D721Med (cell line): ENCODE results near the gene DIAPH1.

ENCODE experiments used
- DNase-seq: peaks from one replicate; pipeline ENCODE4 v3.0.0; 2011; ENCODE audit warnings: low spot score; ENCODE audit not compliant: insufficient read length
- FAIRE-seq: peaks from 2 replicates; lab custom pipeline; 2011; peaks lifted over from hg19 to GRCh38; lab: Jason Lieb, UNC
- CTCF ChIP-seq: IDR thresholded peaks from 2 replicates; pipeline ENCODE4 v1.5.1; 2012; ENCODE audit warnings: mild to moderate bottlenecking, control low read depth; ENCODE audit not compliant: insufficient read depth; ENCODE audit errors: missing control alignments

DIAPH1 gene

GRCh38 chr5:141504216-141504615 lies 114.6 kb downstream of the DIAPH1 start:
- no peak for FAIRE-seq
- no peak for DNase-seq
- TF ChIP-seq CTCF: no peak

- TF ChIP-seq CTCF: no peak
- FAIRE-seq (no peak), DNase-seq (no peak)
Observed at GRCh38 chr5:141503681-141504080, 115.1 kb downstream of the DIAPH1 start.

- FAIRE-seq: no peak
- DNase-seq: no peak
- TF ChIP-seq CTCF: no peak
Observed at GRCh38 chr5:141501761-141502160, 117.0 kb downstream of the DIAPH1 start.

GRCh38 chr5:141496038-141496437 lies 122.8 kb downstream of the DIAPH1 start:
- no peak for TF ChIP-seq CTCF
- FAIRE-seq (no peak), DNase-seq (no peak)

GRCh38 chr5:141495453-141495811 lies 123.4 kb downstream of the DIAPH1 start:
- FAIRE-seq (no peak), DNase-seq (no peak)
- no peak for TF ChIP-seq CTCF

- TF ChIP-seq CTCF: no peak
- DNase-seq (no peak), FAIRE-seq (no peak)
Observed at GRCh38 chr5:141494761-141495452, 123.9 kb downstream of the DIAPH1 start.
